ENCODE measurements around the gene EHMT1.
"Not testable (repeated sequence)": the region's sequence is repeated elsewhere in the genome, so short reads cannot be mapped to it uniquely, and the experiment has no call there.

Gene EHMT1

GRCh38 chr9:137590469-137591383, 28.1 kb upstream of the EHMT1 start, which contains the start of gene ZMYND19:
TSS of gene ZMYND19 (minus strand) at chr9:137590512. CDS start at chr9:137590263, 249 bp downstream.
- peak in 1 of 2 experiments; percentile 18 for DNase-seq

DNA sequence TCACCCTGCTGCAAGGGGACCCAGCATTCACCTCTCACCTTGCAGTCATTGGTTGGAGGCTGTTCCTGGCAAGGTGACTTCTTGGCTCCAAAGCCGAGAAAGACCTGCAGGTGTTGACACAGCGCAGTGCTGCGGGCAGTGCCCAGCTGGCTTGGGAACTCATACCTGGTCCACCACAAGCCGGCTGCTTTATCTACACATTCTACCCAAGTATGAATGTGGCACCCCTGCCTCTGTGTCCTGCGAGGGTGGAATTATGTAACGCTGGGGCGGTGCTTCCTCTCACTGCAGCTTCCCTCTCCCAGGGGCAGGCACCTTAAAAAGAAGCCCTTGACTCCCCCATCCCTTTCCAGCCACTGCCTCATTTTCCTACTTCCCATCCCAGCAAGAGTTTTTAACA, 26.0 kb upstream of the EHMT1 start:
- no peak for DNase-seq

DNA sequence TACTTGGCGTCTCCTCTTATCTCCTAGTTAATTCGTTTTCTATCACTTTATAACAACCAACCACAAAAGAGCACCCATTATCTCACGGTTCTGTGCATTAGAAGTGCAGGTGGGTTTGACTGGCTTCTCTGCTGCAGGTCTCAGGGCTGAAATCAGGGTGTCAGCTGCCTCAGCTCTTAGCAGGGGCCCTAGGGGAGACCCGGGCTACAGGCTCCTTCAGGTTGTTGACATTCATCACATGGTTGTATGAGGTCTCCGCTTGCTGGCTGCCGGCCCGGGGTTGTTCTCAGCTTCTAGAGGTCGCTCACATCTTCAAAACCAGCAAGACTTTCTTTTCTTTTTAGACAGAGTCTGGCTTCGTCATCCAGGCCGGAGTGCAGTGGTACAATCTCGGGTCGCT, 25.6 kb upstream of the EHMT1 start:
- no peak for DNase-seq

DNA sequence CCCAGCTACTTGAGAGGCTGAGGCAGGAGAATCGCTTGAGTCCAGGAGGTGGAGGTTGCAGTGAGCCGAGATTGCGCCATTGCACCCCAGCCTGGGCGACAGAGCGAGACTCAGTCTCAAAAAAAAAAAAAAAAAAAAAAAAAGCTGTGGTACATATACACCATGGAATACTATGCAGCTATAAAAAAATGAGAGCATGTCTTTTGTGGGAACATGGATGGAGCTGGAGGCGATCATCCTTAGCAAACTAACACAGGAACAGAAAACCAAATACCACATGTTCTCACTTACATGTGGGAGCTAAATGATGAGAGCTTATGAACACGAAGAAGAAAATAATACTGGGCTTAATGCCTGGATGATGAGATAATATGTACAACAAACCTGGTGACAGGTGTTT, 22.2 kb upstream of the EHMT1 start:
- not testable (repeated sequence) for DNase-seq

- DNase-seq: no peak
Observed at GRCh38 chr9:137598943-137599342, 19.9 kb upstream of the EHMT1 start.

DNA sequence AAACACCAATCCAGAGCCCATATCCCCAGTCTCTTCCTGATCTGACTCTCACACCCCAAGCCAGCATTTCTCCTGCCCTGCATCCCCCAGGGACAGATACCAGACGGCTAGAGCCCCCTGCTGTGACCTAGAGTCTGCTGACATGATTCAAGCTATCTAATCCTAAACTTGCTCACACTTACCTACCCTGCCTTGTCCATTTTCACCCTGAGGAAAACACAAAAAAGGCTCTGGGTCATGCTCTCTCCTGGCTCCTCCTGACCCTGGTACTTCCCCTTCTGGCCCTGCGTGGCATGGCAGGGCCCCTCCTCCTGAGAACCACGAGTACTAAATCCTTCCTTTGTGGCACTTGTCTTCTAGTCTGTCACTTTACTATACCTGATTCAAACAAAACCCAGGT, 16.1 kb upstream of the EHMT1 start:
- no peak for DNase-seq

- no peak for DNase-seq
Observed at GRCh38 chr9:137603879-137604278, 14.9 kb upstream of the EHMT1 start.

- DNase-seq: no peak
Observed at GRCh38 chr9:137604345-137605086, 14.3 kb upstream of the EHMT1 start.

DNA sequence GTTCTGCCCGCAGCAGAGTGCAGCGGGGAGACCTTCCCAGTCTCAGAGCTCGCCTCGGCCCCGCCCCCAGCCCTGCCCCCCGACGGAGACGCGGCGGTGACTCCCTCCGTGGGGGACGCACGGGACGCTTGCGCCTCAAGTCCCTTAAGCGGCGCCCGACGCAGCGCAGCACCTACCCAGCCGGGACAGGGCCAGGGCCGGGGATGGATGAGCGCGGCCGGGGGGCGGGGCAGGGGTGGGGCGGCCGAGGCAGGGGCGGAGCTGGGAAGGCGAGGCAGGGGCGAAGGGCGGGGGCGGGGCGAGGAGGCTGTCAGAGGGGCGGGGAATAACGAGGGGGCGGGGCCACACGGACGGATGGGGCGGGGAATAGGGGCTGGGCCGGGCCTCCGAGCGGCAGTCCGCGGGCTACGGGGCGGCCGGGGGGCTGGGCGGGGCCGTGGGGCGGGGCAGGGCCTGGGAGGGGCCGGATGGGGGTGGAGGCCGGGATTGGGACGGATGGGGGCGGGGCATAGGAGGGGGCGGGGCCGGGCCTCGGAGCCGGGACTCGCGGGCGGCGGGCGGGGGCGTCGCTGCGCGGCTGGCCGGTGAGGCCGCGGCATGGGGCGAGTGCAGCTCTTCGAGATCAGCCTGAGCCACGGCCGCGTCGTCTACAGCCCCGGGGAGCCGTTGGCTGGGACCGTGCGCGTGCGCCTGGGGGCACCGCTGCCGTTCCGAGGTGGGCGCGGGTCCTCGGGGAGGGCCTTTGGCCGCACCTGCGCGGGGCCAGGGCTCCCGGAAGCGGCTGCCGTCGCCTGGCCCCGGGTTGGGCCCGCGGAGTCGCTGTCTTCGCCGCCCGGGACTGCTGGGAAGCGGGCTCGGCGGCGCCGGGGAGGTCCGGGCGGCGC, 13.4 kb upstream of the EHMT1 start, which contains the start of gene ARRDC1:
TSS of gene ARRDC1 (plus strand) at position 566 of the 884 bp plus-strand sequence. CDS start at position 598, 32 bp downstream.
- DNase-seq: peak in 1 of 2 experiments; percentile 22

DNA sequence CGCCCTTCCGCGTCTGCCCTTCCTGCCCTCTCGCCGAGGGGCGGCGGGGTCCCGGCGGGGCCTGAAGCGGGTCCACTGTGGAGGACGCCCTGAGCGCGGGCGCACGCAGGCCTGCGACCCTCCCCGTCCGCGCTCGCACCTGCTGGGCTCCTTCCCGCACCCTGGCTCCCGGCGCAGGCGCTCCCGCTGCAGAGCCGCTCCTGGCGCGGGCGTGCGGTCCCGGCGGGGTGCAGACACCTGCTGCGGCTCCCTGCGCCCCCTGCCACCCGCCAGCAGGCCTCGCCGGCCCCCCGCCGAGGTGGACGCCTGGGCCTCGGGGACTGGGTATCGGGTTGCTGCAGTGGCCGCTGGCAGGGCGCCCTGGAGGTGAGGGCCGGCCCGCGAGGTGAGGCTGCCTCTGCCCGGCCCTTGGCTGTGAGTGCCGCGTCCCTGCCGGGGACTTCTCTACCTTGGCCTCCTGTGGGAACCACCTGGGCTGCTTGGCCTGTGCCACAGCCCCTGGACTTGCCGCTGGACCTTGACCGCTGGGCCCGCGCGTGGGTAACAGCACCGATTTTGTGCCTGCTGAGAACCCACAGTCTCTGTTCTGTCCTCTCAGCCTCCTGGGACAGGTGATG, 12.7 kb upstream of the EHMT1 start:
- DNase-seq: no peak

- no peak for DNase-seq
Observed at GRCh38 chr9:137606734-137607138, 12.1 kb upstream of the EHMT1 start.

GRCh38 chr9:137607141-137607857, 11.5 kb upstream of the EHMT1 start:
- DNase-seq: no peak

DNA sequence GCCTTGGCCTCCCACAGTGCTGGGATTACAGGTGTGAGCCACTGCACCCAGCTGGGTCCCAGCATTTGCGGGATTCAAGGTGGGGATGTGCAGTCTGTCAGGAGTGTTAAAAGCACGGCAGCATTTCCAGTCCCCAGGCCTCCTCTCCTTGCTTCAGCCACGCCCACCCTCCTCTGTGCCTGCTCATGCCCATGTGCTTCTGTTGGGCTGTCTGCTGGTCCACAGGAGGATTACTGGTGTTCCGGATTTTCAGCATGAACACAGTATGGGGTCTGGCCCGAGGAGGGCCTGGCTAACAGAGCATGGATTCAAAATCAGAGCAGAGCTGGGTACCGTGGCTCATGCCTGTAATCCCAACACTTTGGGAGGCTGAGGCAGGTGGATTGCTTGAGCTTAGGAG, 7.9 kb upstream of the EHMT1 start:
- DNase-seq: no peak

DNA sequence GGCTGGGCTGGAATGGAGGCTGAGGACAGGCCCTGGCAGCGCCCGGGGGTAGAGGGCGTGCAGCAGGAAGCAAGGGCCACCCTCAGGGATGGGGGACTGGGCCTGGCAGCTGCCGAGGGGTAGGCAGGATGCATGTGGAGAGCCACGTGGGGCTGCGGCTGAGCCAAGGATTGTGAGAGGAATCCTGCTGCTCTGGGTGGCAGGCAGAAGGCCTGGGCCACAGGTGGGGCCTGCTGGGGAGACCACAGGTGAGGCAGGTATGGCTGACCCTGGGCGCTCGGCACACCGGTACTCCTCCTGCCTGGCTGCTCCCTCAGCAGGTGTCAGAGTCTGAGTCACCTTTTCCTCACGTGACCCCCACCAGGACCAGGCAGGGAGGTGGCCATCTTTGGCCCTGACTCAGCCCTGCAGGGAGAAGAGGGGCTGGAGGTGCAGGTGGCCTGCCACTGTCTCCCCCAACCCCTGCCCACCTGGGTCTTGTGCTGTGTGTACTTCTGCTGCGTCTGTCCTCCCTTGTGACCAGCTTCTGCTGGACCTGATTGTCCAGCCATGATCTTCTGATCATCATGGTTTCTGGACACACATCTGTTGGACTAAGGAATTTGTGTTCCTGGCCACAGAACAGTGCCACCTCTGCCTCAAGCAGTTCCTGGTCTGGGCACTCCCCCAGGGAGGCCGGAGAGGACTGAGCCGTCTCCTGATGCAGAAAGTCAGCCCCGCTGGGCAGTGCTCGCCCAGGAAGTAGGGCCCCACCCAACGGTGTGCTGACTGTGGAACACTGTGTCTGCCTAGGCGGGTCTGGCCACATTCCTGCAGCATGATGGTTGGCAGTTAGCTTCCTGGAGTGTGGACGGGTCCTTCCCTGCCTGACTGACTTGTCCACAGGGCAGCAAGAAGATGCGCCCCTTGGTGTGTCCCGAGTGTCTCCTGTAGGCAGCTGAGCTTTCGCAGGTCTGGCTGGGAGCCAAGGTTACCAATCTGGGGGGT, 6.9 kb upstream of the EHMT1 start:
- no peak for DNase-seq

DNA sequence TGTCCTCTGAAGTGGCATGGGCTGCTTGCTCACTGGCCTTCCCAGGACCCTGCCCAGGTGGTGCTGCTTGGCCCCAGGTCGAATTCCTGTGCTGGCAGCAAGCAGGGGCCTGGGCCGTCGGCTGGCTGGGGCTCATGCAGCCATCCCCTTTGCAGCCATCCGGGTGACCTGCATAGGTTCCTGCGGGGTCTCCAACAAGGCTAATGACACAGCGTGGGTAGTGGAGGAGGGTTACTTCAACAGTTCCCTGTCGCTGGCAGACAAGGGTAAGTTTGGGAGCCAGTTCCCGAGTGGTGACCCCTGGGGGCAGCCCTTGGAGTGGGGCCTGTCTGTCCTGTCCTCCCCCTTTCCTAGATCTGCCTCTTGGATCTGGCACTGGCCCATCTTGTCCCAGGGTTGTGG, 6.1 kb upstream of the EHMT1 start:
- DNase-seq: no peak

- DNase-seq: no peak
Observed at GRCh38 chr9:137613259-137613658, 5.5 kb upstream of the EHMT1 start.

DNA sequence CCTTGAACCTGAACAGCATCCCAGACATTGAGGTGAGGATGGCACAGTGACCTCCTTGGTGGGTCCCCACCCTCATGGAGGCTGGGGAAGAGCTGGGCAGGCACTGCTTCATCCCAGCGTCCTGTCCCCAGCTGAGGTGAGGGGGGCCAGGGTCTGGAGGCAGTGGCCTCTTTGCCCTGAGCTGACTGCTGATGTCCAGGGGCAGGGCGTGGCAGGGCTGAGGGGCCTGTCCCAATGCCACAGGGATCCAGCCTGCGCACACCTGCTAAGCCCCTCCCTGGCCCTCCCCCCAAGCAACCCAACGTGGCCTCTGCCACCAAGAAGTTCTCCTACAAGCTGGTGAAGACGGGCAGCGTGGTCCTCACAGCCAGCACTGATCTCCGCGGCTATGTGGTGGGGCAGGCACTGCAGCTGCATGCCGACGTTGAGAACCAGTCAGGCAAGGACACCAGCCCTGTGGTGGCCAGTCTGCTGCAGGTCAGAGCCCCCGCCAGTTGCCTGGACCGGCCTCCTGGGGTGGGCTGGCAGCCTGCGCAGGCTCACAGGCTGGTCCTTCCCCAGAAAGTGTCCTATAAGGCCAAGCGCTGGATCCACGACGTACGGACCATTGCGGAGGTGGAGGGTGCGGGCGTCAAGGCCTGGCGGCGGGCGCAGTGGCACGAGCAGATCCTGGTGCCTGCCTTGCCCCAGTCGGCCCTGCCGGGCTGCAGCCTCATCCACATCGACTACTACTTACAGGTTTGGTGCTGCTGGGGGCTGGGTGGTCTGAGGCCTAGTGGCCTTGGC, 4.9 kb upstream of the EHMT1 start:
- no peak for DNase-seq

- DNase-seq: no peak
Observed at GRCh38 chr9:137614631-137615386, 4.0 kb upstream of the EHMT1 start.

Measured in cerebellar nuclear complex (tissue), 1 donor.